Retina (tissue), 1 donor: ENCODE results near the gene ARHGAP11A.

Source experiments
- DNase-seq: peaks from one replicate; pipeline ENCODE4 v3.0.0-alpha.2; 2016

ARHGAP11A gene

GRCh38 chr15:32657198-32657883, 42.0 kb downstream of the ARHGAP11A start:
- DNase-seq, result no peak

GRCh38 chr15:32657941-32658340, 42.6 kb downstream of the ARHGAP11A start:
- DNase-seq, result no peak

GRCh38 chr15:32659340-32660155, 44.2 kb downstream of the ARHGAP11A start:
- no peak for DNase-seq

GRCh38 chr15:32663671-32664070, 48.4 kb downstream of the ARHGAP11A start:
- DNase-seq, result no peak

- no peak for DNase-seq
Observed at GRCh38 chr15:32664796-32665195, 49.5 kb downstream of the ARHGAP11A start.

GRCh38 chr15:32667321-32667720, 52.0 kb downstream of the ARHGAP11A start:
- DNase-seq, result no peak

- DNase-seq, result no peak
Observed at GRCh38 chr15:32668942-32669341, 53.6 kb downstream of the ARHGAP11A start.

- peak; percentile 42 for DNase-seq
Observed at GRCh38 chr15:32669896-32670611, 54.8 kb downstream of the ARHGAP11A start.

GRCh38 chr15:32670623-32671022, 55.3 kb downstream of the ARHGAP11A start:
- no peak for DNase-seq

GRCh38 chr15:32671339-32672325, 56.3 kb downstream of the ARHGAP11A start:
- no peak for DNase-seq

GRCh38 chr15:32674681-32675080, 59.4 kb downstream of the ARHGAP11A start:
- DNase-seq, result no peak

- DNase-seq, result no peak
Observed at GRCh38 chr15:32675466-32675865, 60.2 kb downstream of the ARHGAP11A start.

GRCh38 chr15:32676169-32676568, 60.9 kb downstream of the ARHGAP11A start:
- no peak for DNase-seq

GRCh38 chr15:32677238-32677750, 62.0 kb downstream of the ARHGAP11A start:
- no peak for DNase-seq

- no peak for DNase-seq
Observed at GRCh38 chr15:32679298-32679690, 64.0 kb downstream of the ARHGAP11A start.

- no peak for DNase-seq
Observed at GRCh38 chr15:32682569-32682968, 67.3 kb downstream of the ARHGAP11A start.

GRCh38 chr15:32682977-32683630, 67.8 kb downstream of the ARHGAP11A start:
- no peak for DNase-seq

GRCh38 chr15:32683906-32684584, 68.7 kb downstream of the ARHGAP11A start:
- DNase-seq, result no peak

- no peak for DNase-seq
Observed at GRCh38 chr15:32685576-32685975, 70.3 kb downstream of the ARHGAP11A start.

- DNase-seq, result no peak
Observed at GRCh38 chr15:32687556-32687955, 72.3 kb downstream of the ARHGAP11A start.

- no peak for DNase-seq
Observed at GRCh38 chr15:32688151-32688639, 72.9 kb downstream of the ARHGAP11A start.
